Heart right ventricle (tissue), 16 donors: Measurements from ENCODE around the gene CEND1. TPM values are rescaled to one million over a fixed set of nuclear protein-coding genes. Genes with fewer than 3 reads are reported as not detected.

ENCODE experiments used
- ATAC-seq, 8 donors: fragments of 200-7000 bp; cut with Tn5 transposase; one replicate each; pipeline ENCODE4 v1.9.1; 2020; ENCODE audit warnings: mild to moderate bottlenecking in 8 of 8, moderate library complexity in 8 of 8, moderate number of reproducible peaks in 1 of 8
- DNase-seq, 2 donors: peaks; one replicate each; pipeline ENCODE4 v3.0.0-alpha.2; 2020
- H3K27ac ChIP-seq, 10 donors: fragments of 200-600 bp; sonication (generic) in 2 of 10; one replicate each; pipeline versions ENCODE4 v1.5.0 to v1.8.0; 2020 to 2022; ENCODE audit warnings: mild to moderate bottlenecking in 3 of 10
- H3K27me3 ChIP-seq, 7 donors: fragments of 200-600 bp; one replicate each; pipeline ENCODE4 v1.8.0; 2021 to 2022; ENCODE audit warnings: mild to moderate bottlenecking in 2 of 7
- H3K36me3 ChIP-seq, 9 donors: fragments of 200-600 bp; sonication (generic) in 1 of 9; one replicate each; pipeline versions ENCODE4 v1.5.0 to v1.8.0; 2020 to 2022; ENCODE audit warnings: mild to moderate bottlenecking in 2 of 9
- H3K4me1 ChIP-seq, 9 donors: fragments of 200-600 bp; sonication (generic) in 1 of 9; one replicate each; pipeline versions ENCODE4 v1.5.0 to v1.8.0; 2020 to 2022; ENCODE audit warnings: mild to moderate bottlenecking in 4 of 9
- H3K4me3 ChIP-seq, 10 donors: fragments of 200-600 bp; sonication (generic) in 2 of 10; one replicate each; pipeline versions ENCODE4 v1.5.0 to v1.8.0; 2020 to 2022; ENCODE audit warnings: mild to moderate bottlenecking in 7 of 10, moderate library complexity in 2 of 10
- H3K9me3 ChIP-seq, 11 donors: fragments of 200-600 bp in 10 of 11; sonication (generic) in 2 of 11; one replicate each; pipeline versions ENCODE4 v1.5.0 to v1.8.0; 2013 to 2022; ENCODE audit warnings: mild to moderate bottlenecking in 2 of 11, control low read depth in 1 of 11, moderate library complexity in 1 of 11
- WGBS, 2 donors: extraction: QIAGEN DNeasy Blood & Tissue Kit; methylation state at CpG; one replicate each; pipeline ENCODE4 v1.1.7; 2013; ENCODE audit warnings: inconsistent platforms in 1 of 2; 5-methylcytosine and 5-hydroxymethylcytosine counted together
- intact Hi-C, 10 donors: fragments of 100-400 bp; cut with DNase I; formaldehyde crosslinking; loops; one replicate each; pipeline versions ENCODE4 v1.11.1 to v1.14.2; 2022
- polyA plus RNA-seq, 2 donors: library from polyadenylated mRNA; stranded (reverse); fragments of 200-250 nt; gene quantifications; one replicate each; pipeline ENCODE4 v1.2.3, GENCODE V29; 2013
- total RNA-seq, 10 donors: library from RNA; stranded (reverse); fragmentation: NEBNext Ultra II Directional in 3 of 10; extraction: Animal tissue kit (Norgen Biotek cat#: 25700) in 3 of 10; gene quantifications; one replicate each; pipeline versions ENCODE4 v1.2.1 to v1.2.4, GENCODE V29; 2021 to 2023
- TF ChIP-seq, protein P1 (sequence below), 9 donors: fragments of 200-600 bp; sonication (generic) in 2 of 9; IDR thresholded peaks; one replicate each; pipeline versions ENCODE4 v1.5.0 to v1.8.0; 2021 to 2022; ENCODE audit warnings: antibody characterized with exemption in 9 of 9, mild to moderate bottlenecking in 5 of 9, moderate library complexity in 1 of 9
- donor health status: Arrhythmogenic right ventricular cardiomyopathy.
- donor health status: ischemic (EF 13 %, LVEDD 7.1; RV severe dilation, severe dysfunction).
- donor health status: healthy with polysubstance abuse.
- donor health status: DM: no; HTN: yes; CAD: no.
- donor health status: DM: no; HTN: no; CAD: no.
- donor health status: ischemic (EF 25% LVEDD 6.9; RV normal size, moderate dysfunction).
- donor health status: ischemic (EF 25% LVEDD 5.7; RV mildly dilated, moderate dysfunction).
- donor health status: healthy.
- donor health status: DM: yes; HTN: yes; CAD: no.
- donor health status: Ischemic cardiomyopathy.
- donor health status: ischemic (EF 35%, LVEDD 5.7; RV mildly dilated, moderate dysfunction).
- donor health status: nonischemic (EF 11% LVEDD 7.7; RV severe dilation, severe dysfunction).
- donor health status: DM: yes; HTN: yes; CAD: no.
- donor health status: PGD.
- donor health status: ischemic (EF 29% LVEDD 5.4; RV normal size, mild dysfunction).
- donor health status: nonischemic (EF 23%, LVEDD 6.1; RV moderate dilation, normal function).

Gene CEND1
- total and polyA plus RNA-seq, 12 donors: 0.22 to 0.80 (median 0.53) TPM; not detected in 1

GRCh38 chr11:837189-837989 is 47.5 kb upstream of the CEND1 start:
- Histone ChIP-seq H3K27ac (peak overlapping the region in 6 of 10 donors; percentile 23 to 99 (median 70)), H3K36me3 (peaks cover 0 to 56% (median 44%) of the 10 kb centered on the region in 9 donors)
- TF ChIP-seq, protein P1, sequence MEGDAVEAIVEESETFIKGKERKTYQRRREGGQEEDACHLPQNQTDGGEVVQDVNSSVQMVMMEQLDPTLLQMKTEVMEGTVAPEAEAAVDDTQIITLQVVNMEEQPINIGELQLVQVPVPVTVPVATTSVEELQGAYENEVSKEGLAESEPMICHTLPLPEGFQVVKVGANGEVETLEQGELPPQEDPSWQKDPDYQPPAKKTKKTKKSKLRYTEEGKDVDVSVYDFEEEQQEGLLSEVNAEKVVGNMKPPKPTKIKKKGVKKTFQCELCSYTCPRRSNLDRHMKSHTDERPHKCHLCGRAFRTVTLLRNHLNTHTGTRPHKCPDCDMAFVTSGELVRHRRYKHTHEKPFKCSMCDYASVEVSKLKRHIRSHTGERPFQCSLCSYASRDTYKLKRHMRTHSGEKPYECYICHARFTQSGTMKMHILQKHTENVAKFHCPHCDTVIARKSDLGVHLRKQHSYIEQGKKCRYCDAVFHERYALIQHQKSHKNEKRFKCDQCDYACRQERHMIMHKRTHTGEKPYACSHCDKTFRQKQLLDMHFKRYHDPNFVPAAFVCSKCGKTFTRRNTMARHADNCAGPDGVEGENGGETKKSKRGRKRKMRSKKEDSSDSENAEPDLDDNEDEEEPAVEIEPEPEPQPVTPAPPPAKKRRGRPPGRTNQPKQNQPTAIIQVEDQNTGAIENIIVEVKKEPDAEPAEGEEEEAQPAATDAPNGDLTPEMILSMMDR (IDR thresholded peaks at IDR 0.05): no peak

DNA sequence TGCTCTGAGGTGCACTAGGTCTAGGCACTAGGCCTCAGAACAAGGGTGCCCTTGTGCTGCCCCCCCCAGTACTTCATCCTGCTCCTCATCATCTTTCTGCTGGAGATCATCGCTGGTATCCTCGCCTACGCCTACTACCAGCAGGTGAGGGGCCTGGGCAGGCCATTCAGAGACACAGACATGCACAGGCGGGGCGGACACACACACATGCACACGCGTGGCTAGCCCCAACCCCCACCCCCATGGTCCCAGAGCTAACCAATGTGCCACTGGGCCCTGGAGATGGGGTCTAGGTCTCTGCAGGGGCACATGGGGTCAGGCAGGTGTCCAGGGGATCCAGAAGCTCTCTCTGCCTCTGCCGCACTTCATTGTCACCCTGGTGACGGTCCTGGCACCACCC is 46.8 kb upstream of the CEND1 start:
- Histone ChIP-seq H3K4me1 (peaks cover 28 to 93% (median 77%) of the 10 kb centered on the region in 9 donors), H3K36me3 (peaks cover 0 to 56% (median 44%) of the 10 kb centered on the region in 9 donors), H3K27me3 (peaks cover 0 to 8% (median 0%) of the 10 kb centered on the region in 7 donors), H3K4me3 (no peak overlapping the region), H3K9me3 (no peaks in the 10 kb centered on the region), H3K27ac (peak overlapping the region in 6 of 10 donors; percentile 23 to 99 (median 70))
- no peak for DNase-seq
- 82 to 84% methylated on average over 9 of the region's 9 CpGs for WGBS, 2 donors
- intact Hi-C loops: no loop called here
- TF ChIP-seq, protein P1 (IDR thresholded peaks at IDR 0.05): no peak
- ATAC-seq: no peak

More at GRCh38 chr11:837189-837989, 47.5 kb upstream of the CEND1 start:
- Histone ChIP-seq H3K9me3 (no peaks in the 10 kb centered on the region), H3K27me3 (peaks cover 0 to 1% (median 0%) of the 10 kb centered on the region in 7 donors), H3K4me3 (no peak overlapping the region), H3K4me1 (peaks cover 23 to 89% (median 76%) of the 10 kb centered on the region in 9 donors)
- WGBS, 2 donors: 85 to 87% methylated on average over 22 of the region's 22 CpGs
- ATAC-seq: no peak
- DNase-seq: no peak
- intact Hi-C loops: no loop called here

DNA sequence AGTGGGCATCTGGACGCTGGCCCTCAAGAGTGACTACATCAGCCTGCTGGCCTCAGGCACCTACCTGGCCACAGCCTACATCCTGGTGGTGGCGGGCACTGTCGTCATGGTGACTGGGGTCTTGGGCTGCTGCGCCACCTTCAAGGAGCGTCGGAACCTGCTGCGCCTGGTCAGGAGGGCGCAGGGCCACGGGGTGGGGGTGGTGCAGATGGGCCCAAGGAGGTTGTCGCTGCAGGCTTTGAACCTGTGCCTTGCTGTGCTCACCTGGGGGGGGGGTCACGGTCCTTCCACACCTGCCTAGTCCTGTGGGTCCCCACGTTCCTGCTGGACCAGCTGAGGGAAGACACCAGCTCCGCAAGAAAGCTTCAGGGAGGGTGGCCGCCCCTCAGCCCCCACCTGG is 46.4 kb upstream of the CEND1 start:
- TF ChIP-seq, protein P1 (IDR thresholded peaks at IDR 0.05): no peak
- no peak for ATAC-seq
- Histone ChIP-seq H3K9me3 (no peaks in the 10 kb centered on the region), H3K27me3 (peaks cover 0 to 13% (median 0%) of the 10 kb centered on the region in 7 donors), H3K36me3 (peaks cover 0 to 56% (median 44%) of the 10 kb centered on the region in 9 donors), H3K4me3 (no peak overlapping the region), H3K27ac (peak overlapping the region in 6 of 10 donors; percentile 32 to 99 (median 70)), H3K4me1 (peaks cover 24 to 93% (median 75%) of the 10 kb centered on the region in 9 donors)
- DNase-seq: no peak
- intact Hi-C loops: no loop called here
- 94 to 97% methylated on average over 14 of the region's 14 CpGs for WGBS, 2 donors

DNA sequence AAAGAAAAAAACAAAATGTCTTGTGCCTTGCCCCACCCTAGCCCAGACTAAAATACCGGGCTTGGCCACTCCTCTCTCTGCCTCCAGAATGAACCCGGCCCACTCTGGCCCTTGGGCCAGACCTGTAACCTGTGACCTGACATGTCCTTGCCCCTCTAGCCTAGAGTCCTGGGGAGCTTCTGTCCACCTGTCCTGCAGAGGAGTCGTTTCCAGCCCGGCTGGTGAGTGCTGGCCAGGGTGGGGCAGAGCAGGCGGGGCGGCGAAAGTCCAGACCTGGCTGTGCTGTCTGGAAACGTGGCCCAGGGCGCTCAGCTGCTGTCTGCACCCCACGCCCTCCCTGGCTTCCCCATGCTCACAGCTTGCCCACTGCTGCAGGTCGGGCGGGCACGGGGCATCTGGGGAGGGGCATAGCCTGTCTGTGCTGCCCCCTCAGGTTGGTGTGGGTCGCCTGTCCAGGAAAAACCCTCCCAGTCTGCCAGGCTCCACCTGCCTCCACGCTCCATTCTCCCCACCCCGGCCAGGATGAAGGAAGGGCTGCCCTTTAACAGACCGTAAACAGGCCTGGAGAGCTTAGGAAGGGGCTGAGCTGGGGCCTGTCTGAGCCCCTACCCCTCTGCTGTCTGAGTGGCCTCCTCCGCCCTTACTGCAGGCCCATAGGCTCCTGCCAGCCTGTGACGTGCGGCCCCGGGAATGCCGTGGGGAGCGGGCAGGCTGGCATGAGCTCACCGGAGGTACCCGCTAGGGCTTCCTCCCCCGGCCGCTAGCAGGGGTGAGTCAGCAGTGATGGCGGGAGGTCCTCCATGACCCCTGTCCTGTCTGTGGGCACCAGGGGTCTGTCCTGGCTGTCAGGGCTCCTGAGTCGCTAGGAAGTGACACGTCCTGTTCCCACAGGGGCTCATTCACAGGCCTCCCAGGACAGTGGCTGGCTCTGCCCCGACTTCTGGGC is 44.8 kb upstream of the CEND1 start:
- DNase-seq (peak; percentile 82 to 84), ATAC-seq (peak; percentile 17 to 73 (median 64))
- Histone ChIP-seq H3K36me3 (peaks cover 0 to 40% (median 33%) of the 10 kb centered on the region in 9 donors), H3K27ac (peak overlapping the region; percentile 73 to 99 (median 96)), H3K4me3 (peak overlapping the region; percentile 4 to 91 (median 79)), H3K4me1 (peaks cover 22 to 93% (median 78%) of the 10 kb centered on the region in 9 donors), H3K27me3 (peaks cover 0 to 29% (median 0%) of the 10 kb centered on the region in 7 donors), H3K9me3 (no peaks in the 10 kb centered on the region)
- TF ChIP-seq, protein P1 (IDR thresholded peaks at IDR 0.05): no peak
- intact Hi-C loops: loop anchor here in 1 of 10 donors (1.0 kb wide), 1 partner anchor 33 kb away; no protein-coding TSS in a partner anchor
- 27 to 31% methylated on average over 31 of the region's 31 CpGs for WGBS, 2 donors
